ENCODE results near the gene INO80E. TPM values are rescaled to one million over a fixed set of nuclear protein-coding genes. Genes with fewer than 3 reads are reported as not detected.

Gene INO80E
- total RNA-seq, 4 donors from 2014 or later = 46.6 to 85.8 (median 75.9) TPM

DNA sequence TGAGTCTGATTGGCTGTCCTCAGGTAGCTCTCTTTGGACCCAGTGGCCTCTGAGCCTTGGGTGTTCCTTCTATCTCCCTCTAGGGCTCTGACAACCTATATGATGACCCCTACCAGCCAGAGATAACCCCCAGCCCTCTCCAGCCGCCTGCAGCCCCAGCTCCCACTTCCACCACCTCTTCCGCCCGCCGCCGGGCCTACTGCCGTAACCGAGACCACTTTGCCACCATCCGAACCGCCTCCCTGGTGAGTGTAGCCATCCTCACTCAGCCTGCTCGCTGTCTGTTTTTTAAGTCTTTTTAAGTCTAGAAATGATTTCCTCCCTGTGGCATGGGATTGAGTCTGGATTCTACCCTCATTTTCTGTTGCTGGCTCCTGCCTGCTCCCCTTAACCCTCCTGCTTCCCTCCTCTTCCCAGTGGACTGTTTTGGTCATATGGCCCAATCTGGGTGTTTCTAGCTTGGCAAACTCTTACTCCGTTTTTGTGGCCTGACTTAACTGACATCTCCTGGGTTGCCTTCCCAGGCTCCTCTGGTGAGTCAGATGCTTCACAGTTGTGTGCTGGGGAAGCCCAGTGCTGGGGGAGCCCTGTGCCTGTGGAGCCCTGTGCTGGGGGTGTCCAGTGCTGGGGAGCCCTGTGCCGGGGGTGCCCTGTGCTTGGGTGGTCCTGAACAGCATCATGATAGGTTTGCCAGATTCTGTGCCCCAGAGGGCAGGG is 12.5 kb upstream of the INO80E start:
- H3K9me3 ChIP-seq = no peaks in the 10 kb centered on the region
- H3K4me3 ChIP-seq = no peak overlapping the region
- TF ChIP-seq POLR2A (IDR thresholded peaks at IDR 0.05) = no peak
- TF ChIP-seq, protein P1, sequence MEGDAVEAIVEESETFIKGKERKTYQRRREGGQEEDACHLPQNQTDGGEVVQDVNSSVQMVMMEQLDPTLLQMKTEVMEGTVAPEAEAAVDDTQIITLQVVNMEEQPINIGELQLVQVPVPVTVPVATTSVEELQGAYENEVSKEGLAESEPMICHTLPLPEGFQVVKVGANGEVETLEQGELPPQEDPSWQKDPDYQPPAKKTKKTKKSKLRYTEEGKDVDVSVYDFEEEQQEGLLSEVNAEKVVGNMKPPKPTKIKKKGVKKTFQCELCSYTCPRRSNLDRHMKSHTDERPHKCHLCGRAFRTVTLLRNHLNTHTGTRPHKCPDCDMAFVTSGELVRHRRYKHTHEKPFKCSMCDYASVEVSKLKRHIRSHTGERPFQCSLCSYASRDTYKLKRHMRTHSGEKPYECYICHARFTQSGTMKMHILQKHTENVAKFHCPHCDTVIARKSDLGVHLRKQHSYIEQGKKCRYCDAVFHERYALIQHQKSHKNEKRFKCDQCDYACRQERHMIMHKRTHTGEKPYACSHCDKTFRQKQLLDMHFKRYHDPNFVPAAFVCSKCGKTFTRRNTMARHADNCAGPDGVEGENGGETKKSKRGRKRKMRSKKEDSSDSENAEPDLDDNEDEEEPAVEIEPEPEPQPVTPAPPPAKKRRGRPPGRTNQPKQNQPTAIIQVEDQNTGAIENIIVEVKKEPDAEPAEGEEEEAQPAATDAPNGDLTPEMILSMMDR (IDR thresholded peaks at IDR 0.05) = no peak
- H3K36me3 ChIP-seq = peaks cover 0 to 100% (median 0%) of the 10 kb centered on the region in 3 donors
- DNase-seq = peak in 1 of 3 donors; percentile 37
- H3K27me3 ChIP-seq = no peaks in the 10 kb centered on the region
- H3K27ac ChIP-seq = no peak overlapping the region
- H3K4me1 ChIP-seq = no peaks in the 10 kb centered on the region

DNA sequence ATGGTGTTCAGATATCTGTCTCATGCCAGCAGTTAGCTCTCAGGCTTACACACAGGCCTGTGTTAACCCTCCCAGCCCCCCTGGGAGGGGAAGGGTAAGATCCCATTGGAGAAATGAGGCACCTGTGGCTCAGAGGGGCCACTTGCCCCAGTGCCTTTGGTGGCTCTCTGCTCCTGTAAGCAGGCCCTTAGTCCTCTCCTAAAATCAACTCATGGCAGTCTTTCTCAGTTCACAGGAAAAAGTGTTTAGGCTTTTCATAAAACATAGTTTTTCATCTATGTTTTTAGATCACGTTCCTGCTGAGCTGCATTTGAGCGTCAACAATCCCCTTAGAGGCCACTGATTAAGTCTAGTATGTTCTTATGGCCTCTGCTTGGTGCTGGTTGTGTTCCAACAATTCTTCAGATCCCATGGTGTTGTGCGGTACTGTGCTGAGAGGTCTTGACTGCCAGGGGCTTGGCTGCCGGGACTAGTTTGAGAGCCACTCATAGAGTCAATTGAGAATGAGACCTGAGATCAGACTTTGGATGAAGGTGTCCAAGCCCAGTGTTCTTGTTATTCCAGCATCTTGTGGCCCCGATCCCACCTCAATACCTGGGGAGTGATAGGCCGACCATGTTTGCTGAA is 11.8 kb upstream of the INO80E start:
- no peak for TF ChIP-seq POLR2A (IDR thresholded peaks at IDR 0.05)
- TF ChIP-seq, protein P1 (IDR thresholded peaks at IDR 0.05) = no peak
- H3K4me1 ChIP-seq = no peaks in the 10 kb centered on the region
- no peak overlapping the region for H3K4me3 ChIP-seq
- peaks cover 0 to 99% (median 0%) of the 10 kb centered on the region in 3 donors for H3K36me3 ChIP-seq
- DNase-seq = peak in 1 of 3 donors; percentile 19
- no peaks in the 10 kb centered on the region for H3K27me3 ChIP-seq
- H3K27ac ChIP-seq = no peak overlapping the region
- no peaks in the 10 kb centered on the region for H3K9me3 ChIP-seq

DNA sequence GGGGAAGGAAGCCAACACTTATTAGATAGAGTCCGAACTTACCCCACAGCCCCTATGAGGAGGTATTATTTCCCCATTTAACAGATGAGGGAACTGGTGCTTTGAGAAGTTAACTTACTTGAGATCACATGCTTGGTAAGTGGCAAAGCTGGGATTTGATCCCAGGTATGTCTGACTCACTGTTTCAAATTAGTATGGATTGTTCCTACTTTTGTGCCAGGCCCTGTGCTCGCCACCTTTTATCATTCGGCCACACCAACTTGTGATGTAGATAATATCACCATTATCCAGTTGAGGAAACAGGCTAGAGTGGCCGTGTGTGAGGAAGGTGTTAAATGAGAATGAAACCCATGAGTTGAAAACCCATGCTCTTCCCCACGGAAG is 11.3 kb upstream of the INO80E start:
- Histone ChIP-seq H3K4me3 (no peak overlapping the region), H3K9me3 (no peaks in the 10 kb centered on the region), H3K27ac (no peak overlapping the region), H3K36me3 (peaks cover 0 to 99% (median 0%) of the 10 kb centered on the region in 3 donors), H3K27me3 (no peaks in the 10 kb centered on the region), H3K4me1 (no peaks in the 10 kb centered on the region)
- TF ChIP-seq, protein P1 (IDR thresholded peaks at IDR 0.05) = no peak
- no peak for TF ChIP-seq POLR2A (IDR thresholded peaks at IDR 0.05)
- no peak for DNase-seq

GRCh38 chr16:29985271-29985811 is 10.7 kb upstream of the INO80E start:
- peak in 1 of 3 donors; percentile 29 for DNase-seq
- H3K27me3 ChIP-seq = no peaks in the 10 kb centered on the region
- peaks cover 0 to 99% (median 0%) of the 10 kb centered on the region in 3 donors for H3K36me3 ChIP-seq
- no peak overlapping the region for H3K27ac ChIP-seq
- no peak for TF ChIP-seq POLR2A (IDR thresholded peaks at IDR 0.05)
- TF ChIP-seq, protein P1 (IDR thresholded peaks at IDR 0.05) = no peak
- no peak overlapping the region for H3K4me3 ChIP-seq
- no peaks in the 10 kb centered on the region for H3K4me1 ChIP-seq
- H3K9me3 ChIP-seq = no peaks in the 10 kb centered on the region

GRCh38 chr16:29986231-29986630 is 9.8 kb upstream of the INO80E start:
- no peaks in the 10 kb centered on the region for H3K27me3 ChIP-seq
- no peaks in the 10 kb centered on the region for H3K4me1 ChIP-seq
- peak in 1 of 3 donors; percentile 43 for DNase-seq
- H3K9me3 ChIP-seq = no peaks in the 10 kb centered on the region
- H3K27ac ChIP-seq = no peak overlapping the region
- H3K36me3 ChIP-seq = peaks cover 0 to 99% (median 3%) of the 10 kb centered on the region in 3 donors
- TF ChIP-seq POLR2A (IDR thresholded peaks at IDR 0.05) = no peak
- TF ChIP-seq, protein P1 (IDR thresholded peaks at IDR 0.05) = no peak
- H3K4me3 ChIP-seq = no peak overlapping the region
